ENCODE data around the gene ME3. TPM values are rescaled to one million over a fixed set of nuclear protein-coding genes. Genes with fewer than 3 reads are reported as not detected.

Gene ME3
- total RNA-seq, 1 donor from 2014 or later = 12.2 TPM

- intact Hi-C loops (cut with micrococcal nuclease) = no loop called here
- no peak overlapping the region for H3K4me3 Mint-ChIP-seq
- no peak overlapping the region for H3K27ac Mint-ChIP-seq
- DNase-seq = no peak
- H3K36me3 Mint-ChIP-seq (ENCODE audit: low read depth) = no peaks in the 10 kb centered on the region
- no peaks in the 10 kb centered on the region for H3K4me1 Mint-ChIP-seq
- H3K9me3 Mint-ChIP-seq = peaks cover 4% of the 10 kb centered on the region
- peaks cover 11% of the 10 kb centered on the region for H3K27me3 Mint-ChIP-seq
These were observed 30.0 kb upstream of the ME3 start for GRCh38 chr11:86702220-86702983.

DNA sequence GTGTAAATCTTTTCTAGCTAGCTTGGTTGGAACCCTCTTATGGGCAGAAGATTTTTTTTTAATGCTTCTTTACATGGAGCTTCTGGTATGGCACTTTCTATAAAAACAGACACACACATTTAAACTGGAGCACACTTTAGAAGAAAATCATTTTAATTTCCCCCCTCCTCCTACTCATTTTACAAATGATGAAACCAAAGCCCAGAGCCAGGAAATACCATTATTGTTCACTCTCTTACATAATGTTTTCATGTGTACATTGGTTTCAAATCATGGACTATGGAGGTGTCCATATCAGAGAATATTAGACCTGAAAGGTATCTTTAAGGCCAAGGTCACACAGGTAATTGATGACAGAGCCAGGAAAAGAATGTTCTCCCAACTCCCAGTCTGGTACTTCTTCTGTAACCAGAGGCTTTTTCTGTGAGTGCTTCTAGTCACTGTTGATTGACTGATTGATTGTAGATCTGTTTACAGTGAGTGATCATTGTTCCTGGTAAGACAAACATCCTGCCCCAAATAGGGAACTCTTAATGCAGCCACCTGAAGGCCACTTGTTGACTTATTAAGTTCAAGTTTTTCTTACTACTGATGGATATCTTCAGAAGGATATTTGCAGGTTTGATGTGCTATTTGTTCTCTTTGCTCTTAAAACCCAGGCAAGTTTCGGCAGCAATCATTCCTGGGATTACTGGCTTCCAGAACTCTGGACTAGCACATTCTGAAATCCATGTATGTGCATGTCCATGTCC lies 26.8 kb upstream of the ME3 start:
- no peaks in the 10 kb centered on the region for H3K9me3 Mint-ChIP-seq
- H3K4me3 Mint-ChIP-seq = no peak overlapping the region
- no peaks in the 10 kb centered on the region for H3K36me3 Mint-ChIP-seq (ENCODE audit: low read depth)
- intact Hi-C loops (cut with micrococcal nuclease) = no loop called here
- peaks cover 2% of the 10 kb centered on the region for H3K27me3 Mint-ChIP-seq
- no peaks in the 10 kb centered on the region for H3K4me1 Mint-ChIP-seq
- no peak overlapping the region for H3K27ac Mint-ChIP-seq
- no peak for DNase-seq

DNA sequence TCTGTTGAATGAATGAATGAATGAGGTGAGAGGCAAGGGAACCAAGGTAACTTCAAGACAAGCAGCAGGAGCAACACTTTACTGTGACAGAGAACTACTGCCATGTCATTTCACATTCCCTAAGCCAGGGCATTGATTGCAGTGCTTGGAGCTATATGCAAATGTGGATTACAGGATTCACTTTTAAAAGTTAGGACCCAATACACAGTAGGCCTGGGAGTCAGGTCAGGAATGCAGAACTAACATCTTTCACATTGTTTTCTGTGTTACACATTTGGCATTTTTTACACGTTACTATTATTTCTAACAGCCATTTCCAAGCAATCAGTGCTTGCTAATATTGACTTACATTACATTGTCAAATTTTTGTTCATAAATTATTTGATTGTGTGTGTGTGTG lies 26.2 kb upstream of the ME3 start:
- Mint-ChIP-seq H3K27me3 (no peaks in the 10 kb centered on the region), H3K4me1 (no peaks in the 10 kb centered on the region), H3K9me3 (no peaks in the 10 kb centered on the region), H3K4me3 (no peak overlapping the region), H3K27ac (no peak overlapping the region), H3K36me3 (ENCODE audit: low read depth) (no peaks in the 10 kb centered on the region)
- intact Hi-C loops (cut with micrococcal nuclease) = no loop called here
- no peak for DNase-seq

GRCh38 chr11:86696451-86696850 lies 24.0 kb upstream of the ME3 start:
- Mint-ChIP-seq H3K4me1 (no peaks in the 10 kb centered on the region), H3K27ac (no peak overlapping the region), H3K9me3 (no peaks in the 10 kb centered on the region), H3K36me3 (ENCODE audit: low read depth) (no peaks in the 10 kb centered on the region), H3K27me3 (no peaks in the 10 kb centered on the region), H3K4me3 (no peak overlapping the region)
- DNase-seq = no peak
- intact Hi-C loops (cut with micrococcal nuclease) = no loop called here

- no peaks in the 10 kb centered on the region for H3K36me3 Mint-ChIP-seq (ENCODE audit: low read depth)
- no peaks in the 10 kb centered on the region for H3K9me3 Mint-ChIP-seq
- no peak overlapping the region for H3K27ac Mint-ChIP-seq
- no peak for DNase-seq
- H3K27me3 Mint-ChIP-seq = no peaks in the 10 kb centered on the region
- no peaks in the 10 kb centered on the region for H3K4me1 Mint-ChIP-seq
- no peak overlapping the region for H3K4me3 Mint-ChIP-seq
- intact Hi-C loops (cut with micrococcal nuclease) = no loop called here
These were observed 23.6 kb upstream of the ME3 start for GRCh38 chr11:86696004-86696403.

DNA sequence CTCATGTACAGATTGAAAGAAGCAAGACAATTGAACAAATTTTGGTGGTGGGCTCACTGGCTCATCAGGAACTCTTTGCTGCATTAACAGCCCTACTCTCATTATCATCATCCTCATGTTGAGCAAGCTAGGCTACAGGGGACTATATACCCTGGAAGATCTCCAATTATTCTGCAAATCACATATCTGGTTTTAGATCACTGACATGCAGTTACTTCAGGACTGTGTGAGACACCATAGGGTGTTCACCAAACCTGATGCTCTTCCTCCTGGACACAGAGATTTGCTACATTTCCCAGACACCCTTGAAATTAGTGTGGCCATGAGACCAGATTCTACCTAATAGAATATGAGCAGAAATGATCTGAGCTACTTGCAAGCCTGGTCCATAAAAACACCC lies 23.0 kb upstream of the ME3 start:
- no peaks in the 10 kb centered on the region for H3K27me3 Mint-ChIP-seq
- no peak overlapping the region for H3K27ac Mint-ChIP-seq
- no peak overlapping the region for H3K4me3 Mint-ChIP-seq
- H3K36me3 Mint-ChIP-seq (ENCODE audit: low read depth) = no peaks in the 10 kb centered on the region
- no peaks in the 10 kb centered on the region for H3K4me1 Mint-ChIP-seq
- intact Hi-C loops (cut with micrococcal nuclease) = no loop called here
- H3K9me3 Mint-ChIP-seq = no peaks in the 10 kb centered on the region
- DNase-seq = no peak

DNA sequence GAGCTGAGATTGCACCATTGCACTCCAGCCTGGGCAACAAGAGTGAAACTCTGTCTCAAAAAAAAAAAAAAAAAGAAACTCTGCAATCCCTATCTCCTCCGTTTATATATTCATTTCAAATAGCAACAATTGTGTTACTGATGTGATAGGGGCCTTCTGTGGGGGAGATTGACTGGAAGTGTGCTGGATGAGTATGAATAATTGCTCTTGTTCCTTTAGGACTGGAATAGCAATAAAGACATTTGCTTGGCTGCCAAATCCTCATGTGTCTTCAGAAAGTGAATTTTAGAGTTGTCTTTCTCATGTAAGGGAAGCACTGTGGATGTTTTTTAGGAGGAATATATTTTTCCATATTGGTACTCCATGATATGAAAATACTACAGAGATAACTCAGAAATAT lies 21.1 kb upstream of the ME3 start:
- Mint-ChIP-seq H3K27me3 (no peaks in the 10 kb centered on the region), H3K4me3 (no peak overlapping the region), H3K4me1 (peaks cover 7% of the 10 kb centered on the region), H3K9me3 (no peaks in the 10 kb centered on the region), H3K36me3 (ENCODE audit: low read depth) (no peaks in the 10 kb centered on the region), H3K27ac (no peak overlapping the region)
- intact Hi-C loops (cut with micrococcal nuclease) = no loop called here
- DNase-seq = peak; percentile 12

DNA sequence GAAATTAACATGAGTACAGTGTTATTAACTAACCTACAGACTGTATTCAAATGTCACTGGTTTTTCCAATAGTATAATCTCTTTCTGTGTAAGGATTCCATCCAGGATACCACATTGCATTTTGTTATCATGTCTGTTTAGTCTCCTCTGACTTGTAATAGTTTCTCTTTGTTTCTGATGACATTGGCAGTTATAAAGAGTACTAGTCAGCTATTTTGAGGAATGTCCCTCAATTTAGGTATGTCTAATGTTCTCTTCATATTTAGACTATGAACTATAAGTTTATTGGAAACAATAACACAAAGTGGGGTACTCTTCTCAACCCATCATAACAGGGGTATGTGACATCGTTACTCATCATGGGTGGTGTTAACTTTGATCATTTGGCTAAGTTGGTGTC lies 20.3 kb upstream of the ME3 start:
- intact Hi-C loops (cut with micrococcal nuclease) = no loop called here
- Mint-ChIP-seq H3K4me3 (no peak overlapping the region), H3K4me1 (peaks cover 12% of the 10 kb centered on the region), H3K27me3 (no peaks in the 10 kb centered on the region), H3K27ac (no peak overlapping the region), H3K36me3 (ENCODE audit: low read depth) (no peaks in the 10 kb centered on the region), H3K9me3 (no peaks in the 10 kb centered on the region)
- DNase-seq = no peak

DNA sequence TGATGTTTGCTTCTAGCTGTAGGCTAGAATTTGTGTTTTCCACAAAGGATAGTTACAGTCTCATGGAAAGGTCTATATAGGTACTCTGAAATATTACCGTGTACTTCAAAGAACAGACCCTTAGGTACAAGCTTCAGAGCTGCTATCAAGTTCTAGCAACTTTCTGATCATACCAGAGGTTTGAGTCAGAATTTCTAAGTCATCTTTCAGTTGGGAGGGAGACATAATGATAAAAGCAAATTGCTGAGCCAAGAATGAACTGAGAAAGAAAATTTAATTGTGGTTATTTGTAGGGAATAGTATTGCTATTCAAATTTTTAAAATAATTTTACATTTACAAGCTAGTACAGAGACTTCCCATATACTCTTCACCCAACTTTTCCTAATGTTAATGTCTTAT lies 19.9 kb upstream of the ME3 start:
- intact Hi-C loops (cut with micrococcal nuclease) = no loop called here
- Mint-ChIP-seq H3K27ac (no peak overlapping the region), H3K36me3 (ENCODE audit: low read depth) (no peaks in the 10 kb centered on the region), H3K9me3 (no peaks in the 10 kb centered on the region), H3K4me1 (peaks cover 12% of the 10 kb centered on the region), H3K4me3 (no peak overlapping the region), H3K27me3 (no peaks in the 10 kb centered on the region)
- no peak for DNase-seq

DNA sequence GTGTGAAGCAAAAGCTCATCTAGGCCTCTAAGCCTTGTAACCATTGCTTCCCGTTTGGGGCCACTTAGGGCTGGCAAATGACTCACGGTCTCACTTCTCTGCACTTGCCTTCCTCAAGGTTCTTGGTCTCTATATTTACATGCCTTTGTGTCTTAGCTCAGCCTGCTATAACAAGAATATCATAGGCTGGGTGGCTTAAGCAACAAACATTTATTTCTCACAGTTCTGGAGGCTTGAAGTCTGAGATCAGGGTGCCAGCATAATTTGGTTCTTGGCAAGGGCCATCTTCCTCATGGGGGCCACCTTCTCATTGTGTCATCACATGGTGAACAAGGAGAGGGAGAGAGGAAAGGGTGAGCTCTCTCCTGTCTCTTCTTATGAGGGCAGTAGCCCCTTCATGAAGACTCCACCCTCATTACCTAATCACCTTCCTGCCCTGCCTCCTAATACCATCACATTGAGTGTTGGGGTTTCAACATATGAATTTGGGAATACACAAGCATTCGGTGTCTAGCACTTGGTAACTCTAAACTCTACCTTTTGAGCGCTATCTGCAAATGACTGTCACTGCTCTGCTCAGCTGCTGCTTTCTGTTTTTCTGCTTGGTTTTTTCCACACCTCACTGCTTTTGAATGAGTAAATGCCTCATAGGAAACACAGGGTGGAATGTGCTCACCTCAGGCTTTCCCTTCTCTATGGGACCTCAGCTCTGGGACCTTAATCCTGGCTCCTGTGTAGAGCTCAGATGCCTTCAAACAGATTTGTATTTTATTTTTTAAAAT lies 16.2 kb upstream of the ME3 start:
- Mint-ChIP-seq H3K9me3 (no peaks in the 10 kb centered on the region), H3K27me3 (no peaks in the 10 kb centered on the region), H3K4me1 (peaks cover 16% of the 10 kb centered on the region), H3K36me3 (ENCODE audit: low read depth) (no peaks in the 10 kb centered on the region), H3K27ac (peak overlapping the region; percentile 87), H3K4me3 (peak overlapping the region; percentile 43)
- peak; percentile 63 for DNase-seq
- intact Hi-C loops (cut with micrococcal nuclease) = loop anchor here (1.0 to 10.0 kb wide), 4 partner anchors 56 to 474 kb away; no protein-coding TSS in a partner anchor

- H3K27ac Mint-ChIP-seq = peak overlapping the region; percentile 34
- H3K9me3 Mint-ChIP-seq = no peaks in the 10 kb centered on the region
- H3K4me1 Mint-ChIP-seq = peaks cover 16% of the 10 kb centered on the region
- H3K27me3 Mint-ChIP-seq = no peaks in the 10 kb centered on the region
- DNase-seq = peak; percentile 43
- intact Hi-C loops (cut with micrococcal nuclease) = loop anchor here (1.0 to 10.0 kb wide), 6 partner anchors 14 to 472 kb away; partner anchors contain the start of gene ME3
- H3K4me3 Mint-ChIP-seq = no peak overlapping the region
- H3K36me3 Mint-ChIP-seq (ENCODE audit: low read depth) = no peaks in the 10 kb centered on the region
These were observed 14.9 kb upstream of the ME3 start for GRCh38 chr11:86687185-86687778.

- no peak overlapping the region for H3K4me3 Mint-ChIP-seq
- no peaks in the 10 kb centered on the region for H3K9me3 Mint-ChIP-seq
- intact Hi-C loops (cut with micrococcal nuclease) = loop anchor here (2.0 to 10.0 kb wide), 4 partner anchors 14 to 472 kb away; partner anchors contain the start of gene ME3
- H3K27ac Mint-ChIP-seq = no peak overlapping the region
- DNase-seq = no peak
- H3K27me3 Mint-ChIP-seq = no peaks in the 10 kb centered on the region
- H3K36me3 Mint-ChIP-seq (ENCODE audit: low read depth) = no peaks in the 10 kb centered on the region
- H3K4me1 Mint-ChIP-seq = peaks cover 16% of the 10 kb centered on the region
These were observed 14.1 kb upstream of the ME3 start for GRCh38 chr11:86686531-86686930.

GRCh38 chr11:86681483-86681756 lies 9.0 kb upstream of the ME3 start:
- Mint-ChIP-seq H3K9me3 (no peaks in the 10 kb centered on the region), H3K4me1 (no peaks in the 10 kb centered on the region), H3K36me3 (ENCODE audit: low read depth) (no peaks in the 10 kb centered on the region), H3K4me3 (no peak overlapping the region), H3K27me3 (no peaks in the 10 kb centered on the region), H3K27ac (no peak overlapping the region)
- DNase-seq = no peak
- intact Hi-C loops (cut with micrococcal nuclease) = loop anchor here (10.0 kb wide), 1 partner anchor 467 kb away; no protein-coding TSS in a partner anchor

All from activated CD4-positive, alpha-beta T cell treated with anti-CD3 and anti-CD28 coated beads, Interleukin-2, amount 10 ng/mL, durations not matched to agents 24 days and 14 days (primary cell).